EH (cell line): Measurements from ENCODE around the gene YES1.
"Not testable (repeated sequence)": the region's sequence is repeated elsewhere in the genome, so short reads cannot be mapped to it uniquely, and the experiment has no call there.

Experiments
- DNase-seq: peaks from one replicate; pipeline ENCODE4 v3.0.0-alpha.2; 2015; ENCODE audit warnings: low read depth

Gene YES1

GRCh38 chr18:820591-821165, 8.6 kb upstream of the YES1 start:
- no peak for DNase-seq

GRCh38 chr18:816869-817268, 4.8 kb upstream of the YES1 start:
- no peak for DNase-seq

GRCh38 chr18:816088-816653, 4.1 kb upstream of the YES1 start:
- no peak for DNase-seq

DNA sequence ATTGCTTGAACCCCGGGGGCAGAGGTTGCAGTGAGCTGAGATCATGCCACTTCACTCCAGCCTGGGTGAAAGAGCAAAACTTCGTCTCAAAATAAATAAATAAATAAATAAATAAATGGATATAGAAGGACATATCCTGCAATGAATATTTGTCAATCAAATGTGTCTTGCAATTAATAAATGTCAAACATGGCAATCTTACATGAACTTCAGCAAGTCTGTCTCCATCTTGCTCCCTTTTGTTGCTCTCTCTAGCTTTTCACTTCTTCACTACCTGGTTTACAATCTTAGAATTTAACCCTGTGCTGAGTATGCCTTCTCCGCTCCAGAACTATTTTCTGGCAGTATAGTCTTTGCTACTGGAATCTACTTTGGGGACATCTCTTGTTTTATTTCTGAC, 3.3 kb upstream of the YES1 start:
- no peak for DNase-seq

GRCh38 chr18:814300-815084, 2.5 kb upstream of the YES1 start:
- no peak for DNase-seq

DNA sequence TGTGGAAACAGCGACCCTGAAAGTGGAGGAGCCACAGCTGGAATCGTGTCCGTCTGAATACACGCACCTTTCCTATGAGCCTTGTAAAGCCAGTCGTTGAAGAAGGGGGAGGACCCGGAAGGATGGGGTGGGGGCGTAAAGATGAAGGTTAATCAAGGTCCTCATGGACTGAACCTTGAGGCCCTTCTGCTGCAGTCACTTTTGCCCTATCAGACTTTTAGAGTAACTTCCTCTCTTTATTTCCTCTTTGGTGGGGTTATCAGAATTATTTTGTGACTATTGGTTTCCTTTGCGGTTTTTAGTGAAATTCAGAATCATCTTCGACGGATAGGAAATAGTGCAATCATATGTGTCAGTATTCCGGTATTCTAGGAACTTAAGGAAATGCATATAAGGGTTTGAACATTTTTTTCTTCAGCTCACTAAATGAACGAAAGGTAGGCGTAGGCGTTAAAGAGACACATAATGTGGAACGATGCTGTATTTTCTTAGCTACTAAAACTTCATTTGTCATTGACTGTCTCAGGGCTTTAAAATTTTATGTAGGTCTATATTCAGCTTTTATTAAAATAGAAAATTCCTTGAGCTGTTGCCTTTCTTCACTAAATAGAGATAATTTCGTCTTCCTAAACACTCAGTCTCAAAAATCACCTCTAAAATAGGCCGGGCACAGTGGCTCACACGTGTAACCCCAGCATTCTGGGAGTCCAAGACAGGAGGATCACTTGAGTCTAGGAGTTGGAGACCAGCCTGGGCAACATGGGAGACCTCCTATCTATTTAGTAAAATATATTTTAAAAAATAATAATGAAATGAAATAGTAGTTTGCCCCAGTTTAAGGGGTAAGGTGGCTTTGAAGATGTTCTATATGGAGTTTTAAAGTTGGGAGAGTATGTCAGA, 1.4 kb upstream of the YES1 start:
- no peak for DNase-seq

DNA sequence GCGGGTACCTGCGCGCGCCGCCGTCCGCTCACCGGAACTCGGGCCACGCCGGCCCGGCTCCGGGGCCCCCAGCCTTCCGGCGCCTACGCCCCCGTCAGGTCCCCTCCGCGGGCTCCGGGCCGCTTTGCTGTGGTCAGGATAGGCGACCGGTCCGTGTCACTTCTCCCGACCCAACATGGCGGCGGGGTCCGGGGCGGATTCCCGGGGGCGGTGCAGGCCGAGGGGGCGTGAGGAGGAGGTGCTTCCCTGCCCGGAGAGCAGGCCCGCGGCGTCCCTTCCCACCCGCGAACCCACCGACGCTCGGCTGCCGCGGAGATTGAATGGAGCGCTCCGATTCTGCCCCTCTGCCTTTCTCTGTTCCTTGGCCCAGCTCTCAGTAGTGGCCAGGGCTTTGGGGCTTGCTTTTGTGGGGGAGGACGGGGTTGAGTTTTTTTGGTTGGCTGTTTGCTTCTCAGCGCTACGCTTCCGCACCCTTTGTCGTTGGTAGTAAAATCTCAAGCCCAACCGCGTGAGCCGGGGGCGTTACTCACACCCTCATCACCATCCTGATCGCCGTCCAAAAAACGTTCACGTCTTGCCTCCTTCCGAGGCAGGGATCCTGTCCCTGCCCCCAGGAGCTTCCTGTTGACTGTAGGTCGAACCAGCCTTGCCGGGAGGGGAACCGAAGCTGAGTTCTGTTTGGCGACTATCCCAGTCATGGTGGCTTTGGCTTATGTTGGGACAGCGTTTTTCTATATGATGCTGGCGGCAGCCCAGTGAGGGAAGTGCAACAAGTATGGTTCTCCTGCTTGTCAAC, 532 bp upstream of the YES1 start:
- peak; percentile 83 for DNase-seq

DNA sequence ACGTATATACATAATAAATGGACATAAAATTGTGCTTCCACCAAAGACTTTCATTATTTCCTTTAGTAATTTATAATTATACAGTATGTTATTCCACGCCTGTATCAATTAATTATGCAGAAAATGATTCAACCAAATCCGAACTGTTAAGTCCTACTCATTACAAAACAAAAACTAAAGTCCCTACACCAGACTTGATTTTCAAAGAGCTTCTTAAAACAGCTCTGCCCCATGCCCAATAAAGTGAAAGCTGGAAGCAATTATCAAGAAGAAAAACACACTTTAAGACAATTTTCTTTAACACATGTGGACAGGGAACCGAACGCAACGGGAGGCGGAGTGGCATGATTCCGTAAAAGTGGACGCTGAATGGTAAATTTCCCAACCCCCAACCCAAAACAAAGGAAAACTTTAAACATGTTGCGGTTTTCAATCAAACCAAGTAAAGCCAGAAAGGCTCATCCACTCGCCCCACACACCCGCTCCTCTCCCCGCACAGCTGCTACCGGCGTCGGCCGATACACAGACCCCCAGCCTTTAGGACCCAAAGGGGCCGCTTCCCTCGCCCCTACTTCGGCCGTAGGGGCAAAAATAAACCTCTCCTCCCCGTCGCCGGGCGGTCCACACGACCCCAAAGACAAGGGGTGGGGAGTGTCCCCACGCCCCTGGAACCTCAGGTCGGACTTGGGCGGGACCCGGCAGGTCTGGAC, 705 bp downstream of the YES1 start:
- peak; percentile 40 for DNase-seq

DNA sequence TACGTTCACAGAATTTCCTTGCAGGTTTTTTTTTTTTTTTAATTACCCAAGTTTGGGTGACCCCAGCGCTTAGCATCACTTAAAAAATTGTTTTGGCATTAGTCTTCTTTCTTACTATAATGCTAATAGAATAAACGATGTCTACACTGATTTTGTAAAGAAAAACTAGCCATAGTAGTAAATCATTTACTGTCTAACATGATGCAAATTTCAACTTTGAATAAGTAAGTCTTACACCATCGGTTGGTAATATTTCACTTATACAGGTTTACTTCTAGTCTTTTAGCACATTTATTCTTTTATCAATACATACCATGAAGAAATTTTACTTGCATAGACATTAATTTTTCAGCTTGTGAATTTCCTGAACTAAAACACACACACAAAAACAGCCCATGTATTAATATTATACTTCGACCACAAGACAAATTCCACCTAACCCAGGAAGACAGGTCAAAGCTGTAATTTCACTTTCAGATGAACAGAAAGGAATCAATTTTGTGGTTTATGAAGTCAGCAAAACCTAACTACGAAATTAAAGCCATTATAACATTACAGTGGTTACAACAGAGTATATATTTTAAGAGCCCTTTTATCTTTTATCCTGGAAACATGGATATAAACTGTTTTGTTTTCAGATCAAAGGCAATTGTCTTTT, 1.9 kb downstream of the YES1 start:
- DNase-seq = no peak

- DNase-seq = not testable (repeated sequence)
Measured at GRCh38 chr18:809228-809627, 2.8 kb downstream of the YES1 start.

DNA sequence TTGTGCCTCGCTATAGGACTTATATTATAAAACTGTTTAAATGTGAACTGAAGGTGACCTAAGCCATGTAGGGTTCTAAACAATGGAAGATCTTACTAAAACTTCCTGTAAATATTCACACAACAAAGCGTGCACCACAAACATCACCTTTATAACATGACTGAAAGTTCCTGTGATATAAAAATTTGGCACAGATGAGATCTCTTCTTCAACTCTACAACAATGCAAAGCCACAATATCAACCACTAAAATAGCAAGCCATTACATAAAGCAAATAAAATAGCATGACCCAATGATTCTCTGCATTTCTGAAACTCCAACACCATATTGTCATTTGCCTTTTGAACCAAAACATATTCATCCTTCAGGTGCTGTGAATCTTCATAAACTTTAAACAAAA, 3.5 kb downstream of the YES1 start:
- DNase-seq = peak; percentile 10

DNA sequence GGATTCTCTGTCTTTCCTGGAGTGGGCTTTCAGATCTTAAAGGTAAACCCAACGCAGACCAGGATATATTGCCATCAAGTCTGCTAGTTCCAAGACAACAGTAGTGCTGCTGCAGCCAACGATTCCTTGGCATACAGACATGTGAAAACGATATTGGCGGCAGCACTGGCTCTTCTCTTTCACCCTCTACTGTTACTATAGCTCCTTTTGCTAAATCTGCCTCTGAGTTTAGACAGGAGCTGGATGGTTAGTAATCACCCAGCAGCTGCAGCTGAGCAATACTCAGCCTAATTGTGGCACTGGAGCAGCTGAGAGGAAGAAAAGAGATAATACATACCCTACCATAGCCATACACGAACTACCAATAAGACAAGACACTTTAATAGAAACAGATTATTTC, 4.0 kb downstream of the YES1 start:
- DNase-seq = no peak

DNA sequence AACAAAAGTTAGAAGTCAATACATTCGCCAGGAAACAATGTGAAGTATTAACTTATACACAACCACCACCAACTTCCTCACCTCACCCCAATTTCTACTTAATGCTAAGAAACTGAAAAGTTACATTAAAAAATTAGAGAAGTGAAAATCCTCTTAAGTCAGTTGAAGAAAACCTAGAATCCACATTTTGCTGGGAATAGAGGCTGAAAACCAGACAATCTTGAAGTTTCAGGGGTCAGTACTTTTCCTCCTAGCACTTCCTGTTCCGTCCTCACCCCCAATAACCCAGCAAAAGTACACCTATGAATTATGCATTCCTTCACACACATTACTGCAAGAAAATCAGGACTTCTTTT, 6.3 kb downstream of the YES1 start:
- DNase-seq = no peak

DNA sequence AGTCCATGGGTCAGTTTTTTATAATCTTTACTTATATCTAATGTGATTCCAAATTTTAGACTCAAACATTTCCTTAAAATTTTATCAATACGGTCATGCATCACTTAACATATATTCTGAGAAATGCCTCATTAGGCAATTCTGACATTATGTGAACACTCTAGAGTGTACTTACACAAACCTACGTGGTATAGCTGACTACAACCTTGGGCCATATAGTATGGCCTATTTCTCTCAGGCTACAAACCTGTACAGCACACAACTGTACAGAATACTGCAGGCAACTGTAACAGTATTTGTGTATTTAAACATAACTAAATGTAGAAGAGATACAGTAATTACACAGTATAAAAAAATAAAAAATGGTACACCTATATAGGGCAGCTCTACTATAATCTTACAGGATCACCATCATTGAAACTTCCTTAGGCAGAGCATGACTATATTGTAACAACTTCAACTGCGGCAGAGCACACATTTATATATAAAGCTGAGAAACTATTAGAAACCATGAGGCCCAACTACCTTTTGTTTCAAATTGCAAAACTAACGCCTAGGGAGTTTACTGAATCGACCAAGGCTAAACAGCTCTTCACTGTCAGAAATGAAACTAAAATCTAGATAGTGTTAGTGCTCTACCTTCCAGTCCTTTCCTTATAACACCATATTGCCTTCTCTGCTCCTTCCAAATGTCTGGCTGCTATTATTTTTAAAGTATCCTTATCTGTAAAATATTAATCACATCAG, 6.9 kb downstream of the YES1 start:
- no peak for DNase-seq

- no peak for DNase-seq
Measured at GRCh38 chr18:801137-801536, 10.9 kb downstream of the YES1 start.

DNA sequence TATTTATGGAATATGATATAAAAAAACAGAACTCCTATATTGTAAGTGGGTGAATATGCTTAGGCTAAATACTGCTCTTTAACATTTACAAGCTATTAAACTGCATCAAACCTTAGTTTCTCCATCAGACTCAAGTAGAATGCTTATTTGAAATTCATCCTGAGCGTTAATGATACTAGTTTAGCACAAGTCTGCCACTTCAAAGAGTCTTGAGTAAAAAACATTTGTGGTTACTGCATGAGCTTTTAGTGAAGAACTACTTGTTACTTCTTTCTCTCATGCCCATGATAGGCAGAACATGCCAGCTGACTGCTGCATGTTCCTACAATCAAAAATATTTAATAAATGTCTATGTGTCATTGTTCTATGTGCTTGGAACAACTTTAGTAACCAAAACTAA, 12.1 kb downstream of the YES1 start:
- no peak for DNase-seq

- DNase-seq = not testable (repeated sequence)
Measured at GRCh38 chr18:795383-795782, 16.7 kb downstream of the YES1 start.

DNA sequence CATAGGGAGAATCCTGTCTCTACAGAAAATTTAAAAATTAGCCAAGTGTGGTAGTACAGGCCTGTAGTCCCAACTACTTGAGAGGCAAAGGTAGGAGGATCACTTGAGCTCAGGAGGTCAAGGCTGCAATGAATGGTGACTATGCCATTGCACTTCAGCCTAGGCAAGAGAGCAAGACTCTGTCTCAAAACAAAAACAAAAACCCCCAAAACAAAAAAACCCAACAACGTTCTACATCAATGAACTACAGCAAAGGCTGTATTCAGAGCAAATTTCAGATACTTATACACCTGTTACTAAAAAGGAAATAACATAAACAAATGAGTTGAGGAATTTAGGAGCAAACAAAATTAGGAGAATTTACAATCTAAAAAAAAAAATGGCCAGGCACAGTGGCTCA, 22.6 kb downstream of the YES1 start:
- no peak for DNase-seq

GRCh38 chr18:785242-785641, 26.8 kb downstream of the YES1 start:
- DNase-seq = no peak
